Measurements from ENCODE around the gene TNFRSF25. TPM values are rescaled to one million over a fixed set of nuclear protein-coding genes. Genes with fewer than 3 reads are reported as not detected.
A peak's percentile ranks its signal among the peaks of the same experiment; 100 is the strongest.

Gene TNFRSF25
- total and polyA plus RNA-seq, 11 donors: 4.7 to 17.5 (median 9.3) TPM

DNA sequence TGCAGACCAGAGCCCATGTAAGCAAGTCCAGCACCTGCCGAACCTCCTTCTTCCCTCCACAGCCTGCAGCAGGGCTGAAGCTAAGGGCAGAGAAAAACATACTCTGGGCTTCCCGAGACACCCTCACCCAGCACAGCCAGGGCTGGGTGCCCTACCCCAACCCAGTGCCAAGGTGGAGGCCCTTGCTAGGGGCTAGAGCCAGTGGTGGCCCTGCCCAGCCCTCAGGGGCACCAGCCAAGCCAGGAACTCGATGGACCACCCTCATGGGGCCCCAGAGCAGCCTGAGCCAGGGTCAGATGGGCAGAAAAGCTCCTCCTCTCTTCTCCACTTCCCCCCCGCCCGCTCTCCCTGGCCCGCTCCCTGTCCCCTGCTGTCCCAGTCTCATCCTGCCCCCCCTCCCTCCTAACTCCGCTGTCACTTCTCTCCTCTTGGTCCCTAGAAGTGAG, 15.9 kb downstream of the TNFRSF25 start:
- DNase-seq (no peak), ATAC-seq (no peak)
- peaks cover 50 to 94% (median 80%) of the 10 kb centered on the region in 9 donors for H3K27me3 ChIP-seq
- H3K4me3 ChIP-seq: no peak overlapping the region
- 27 to 38% (median 33%) methylated on average over 4 to 7 of the region's 7 CpGs for WGBS, 4 donors
- no peaks in the 10 kb centered on the region for H3K36me3 ChIP-seq
- intact Hi-C loops (cut with DNase I): no loop called here
- no peak for TF ChIP-seq POLR2A (IDR thresholded peaks at IDR 0.05)
- TF ChIP-seq, protein P1, sequence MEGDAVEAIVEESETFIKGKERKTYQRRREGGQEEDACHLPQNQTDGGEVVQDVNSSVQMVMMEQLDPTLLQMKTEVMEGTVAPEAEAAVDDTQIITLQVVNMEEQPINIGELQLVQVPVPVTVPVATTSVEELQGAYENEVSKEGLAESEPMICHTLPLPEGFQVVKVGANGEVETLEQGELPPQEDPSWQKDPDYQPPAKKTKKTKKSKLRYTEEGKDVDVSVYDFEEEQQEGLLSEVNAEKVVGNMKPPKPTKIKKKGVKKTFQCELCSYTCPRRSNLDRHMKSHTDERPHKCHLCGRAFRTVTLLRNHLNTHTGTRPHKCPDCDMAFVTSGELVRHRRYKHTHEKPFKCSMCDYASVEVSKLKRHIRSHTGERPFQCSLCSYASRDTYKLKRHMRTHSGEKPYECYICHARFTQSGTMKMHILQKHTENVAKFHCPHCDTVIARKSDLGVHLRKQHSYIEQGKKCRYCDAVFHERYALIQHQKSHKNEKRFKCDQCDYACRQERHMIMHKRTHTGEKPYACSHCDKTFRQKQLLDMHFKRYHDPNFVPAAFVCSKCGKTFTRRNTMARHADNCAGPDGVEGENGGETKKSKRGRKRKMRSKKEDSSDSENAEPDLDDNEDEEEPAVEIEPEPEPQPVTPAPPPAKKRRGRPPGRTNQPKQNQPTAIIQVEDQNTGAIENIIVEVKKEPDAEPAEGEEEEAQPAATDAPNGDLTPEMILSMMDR (IDR thresholded peaks at IDR 0.05): no peak
- H3K4me1 ChIP-seq: peaks cover 0 to 37% (median 0%) of the 10 kb centered on the region in 12 donors
- H3K9me3 ChIP-seq: no peaks in the 10 kb centered on the region
- H3K27ac ChIP-seq: no peak overlapping the region

DNA sequence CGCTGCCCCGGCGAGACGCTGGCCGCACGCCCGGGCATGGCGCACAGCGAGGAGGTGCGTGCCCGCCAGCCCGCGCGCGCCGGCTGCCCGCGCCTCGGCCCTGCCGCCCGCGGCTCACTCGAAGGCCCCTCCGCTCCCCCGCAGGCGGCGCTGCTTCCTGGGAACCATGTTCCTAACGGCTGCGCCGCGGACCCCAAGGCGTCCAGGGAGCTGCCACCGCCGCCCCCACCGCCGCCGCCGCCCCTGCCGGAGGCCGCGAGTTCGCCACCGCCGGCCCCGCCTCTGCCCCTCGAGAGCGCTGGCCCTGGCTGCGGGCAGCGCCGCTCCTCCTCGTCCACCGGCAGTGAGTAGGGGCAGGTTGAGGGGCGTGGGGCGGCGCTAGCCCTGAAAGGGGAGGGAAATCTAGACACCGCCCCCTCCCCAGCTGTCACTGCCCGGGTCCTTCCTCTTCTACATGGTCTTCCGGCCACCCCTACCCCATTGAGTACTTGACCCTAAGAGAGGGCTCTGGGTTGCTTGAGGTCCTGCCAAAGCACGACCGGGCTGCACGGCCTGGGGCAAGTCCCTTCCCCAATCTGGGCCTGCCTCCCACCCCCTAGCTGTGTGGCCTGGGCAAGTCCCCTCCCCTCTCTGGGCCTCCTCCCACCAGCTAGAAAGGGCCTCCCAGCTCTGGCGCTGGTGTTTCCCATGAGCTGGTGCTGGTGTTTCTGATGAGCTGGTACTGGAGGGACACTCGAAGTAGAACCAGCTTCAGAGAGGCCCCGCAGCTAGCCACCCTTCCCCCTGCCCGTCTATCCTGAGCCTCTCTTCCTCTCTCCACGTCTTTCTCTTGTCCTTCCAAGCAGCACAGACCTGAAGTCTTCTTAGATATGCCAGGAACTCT, 17.0 kb downstream of the TNFRSF25 start:
- intact Hi-C loops (cut with DNase I): no loop called here
- no peaks in the 10 kb centered on the region for H3K9me3 ChIP-seq
- 4 to 15% (median 5%) methylated on average over 20 to 66 of the region's 66 CpGs for WGBS, 4 donors
- no peaks in the 10 kb centered on the region for H3K36me3 ChIP-seq
- ATAC-seq (peak in 1 of 4 donors; percentile 32), DNase-seq (no peak)
- no peak for TF ChIP-seq POLR2A (IDR thresholded peaks at IDR 0.05)
- TF ChIP-seq, protein P1 (IDR thresholded peaks at IDR 0.05): peak in 2 of 12 donors; percentile 10 to 17
- peaks cover 0 to 27% (median 0%) of the 10 kb centered on the region in 12 donors for H3K4me1 ChIP-seq
- peaks cover 45 to 94% (median 71%) of the 10 kb centered on the region in 9 donors for H3K27me3 ChIP-seq
- H3K4me3 ChIP-seq: peak overlapping the region in 5 of 12 donors; percentile 3 to 32 (median 19)
- no peak overlapping the region for H3K27ac ChIP-seq

DNA sequence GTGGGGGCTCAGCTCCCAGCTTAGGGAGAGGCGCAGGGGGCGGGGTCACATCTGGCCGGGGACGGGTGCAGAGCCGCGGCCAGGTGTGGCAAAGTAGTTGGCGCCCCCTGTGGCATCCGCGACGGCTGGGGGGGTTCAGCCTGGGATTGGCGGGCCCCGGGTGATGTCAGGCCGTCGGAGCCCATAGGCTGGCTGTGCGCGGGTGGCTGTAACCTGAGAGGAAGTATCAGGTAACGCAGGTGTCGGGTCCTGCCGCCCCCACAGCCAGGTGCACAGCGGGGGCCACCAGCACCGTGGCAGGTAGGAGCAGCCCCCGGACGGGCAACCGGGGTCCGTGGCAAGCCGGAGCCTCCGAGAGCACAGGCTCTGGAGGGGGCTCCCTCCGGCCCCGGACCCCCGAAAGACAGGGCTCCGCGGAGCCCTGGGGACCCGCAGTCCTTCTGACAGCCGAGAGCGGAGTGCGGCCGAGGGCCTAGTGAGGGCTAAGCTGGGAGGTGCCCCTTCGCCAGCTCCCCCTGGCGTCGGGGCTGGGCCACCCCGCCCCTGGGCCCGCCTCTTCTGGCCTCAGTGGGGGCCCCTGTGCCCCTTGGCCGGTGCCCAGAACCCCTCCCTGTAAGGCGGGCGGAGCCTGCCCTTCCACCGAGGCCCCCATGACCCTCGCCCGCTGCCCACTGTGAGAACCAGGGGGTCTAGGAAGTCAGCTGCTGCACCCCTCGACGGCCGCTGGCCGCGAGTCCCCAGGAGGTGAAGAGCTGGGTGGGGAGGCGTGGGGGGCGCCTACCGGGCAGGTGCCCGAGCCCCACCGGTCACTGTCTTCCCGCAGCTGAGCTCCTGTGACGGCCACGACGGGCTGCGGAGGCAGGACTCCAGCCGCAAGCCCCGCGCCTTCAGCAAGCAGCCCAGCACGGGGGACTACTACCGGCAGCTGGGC, 17.9 kb downstream of the TNFRSF25 start:
- Histone ChIP-seq H3K4me3 (peak overlapping the region in 3 of 12 donors; percentile 19 to 32 (median 26)), H3K27ac (no peak overlapping the region), H3K9me3 (no peaks in the 10 kb centered on the region), H3K36me3 (no peaks in the 10 kb centered on the region), H3K4me1 (peaks cover 0 to 26% (median 0%) of the 10 kb centered on the region in 12 donors), H3K27me3 (peaks cover 41 to 89% (median 64%) of the 10 kb centered on the region in 9 donors)
- ATAC-seq (no peak), DNase-seq (no peak)
- intact Hi-C loops (cut with DNase I): no loop called here
- 0 to 3% (median 2%) methylated on average over 16 to 68 of the region's 68 CpGs for WGBS, 4 donors
- TF ChIP-seq, protein P1 (IDR thresholded peaks at IDR 0.05): no peak
- TF ChIP-seq POLR2A (IDR thresholded peaks at IDR 0.05): no peak

All from heart left ventricle (tissue), 16 donors.